ENCODE data around the gene CPLANE1.
"Not testable (repeated sequence)": the region's sequence is repeated elsewhere in the genome, so short reads cannot be mapped to it uniquely, and the experiment has no call there.

CPLANE1 gene

GRCh38 chr5:37121027-37121426 lies 128.1 kb downstream of the CPLANE1 start:
- DNase-seq (ENCODE audit: low spot score): no peak

- DNase-seq (ENCODE audit: low spot score): no peak
Observed at GRCh38 chr5:37120270-37120669, 128.9 kb downstream of the CPLANE1 start.

- DNase-seq (ENCODE audit: low spot score): no peak
Observed at GRCh38 chr5:37116359-37116758, 132.8 kb downstream of the CPLANE1 start.

- DNase-seq (ENCODE audit: low spot score): no peak
Observed at GRCh38 chr5:37112383-37112991, 136.7 kb downstream of the CPLANE1 start.

GRCh38 chr5:37111426-37112382 lies 137.5 kb downstream of the CPLANE1 start:
- no peak for DNase-seq (ENCODE audit: low spot score)

- DNase-seq (ENCODE audit: low spot score): no peak
Observed at GRCh38 chr5:37110135-37110534, 139.0 kb downstream of the CPLANE1 start.

GRCh38 chr5:37109338-37109737 lies 139.8 kb downstream of the CPLANE1 start:
- DNase-seq (ENCODE audit: low spot score): no peak

GRCh38 chr5:37103302-37103701 lies 145.9 kb downstream of the CPLANE1 start:
- DNase-seq (ENCODE audit: low spot score): no peak

GRCh38 chr5:37099267-37099666 lies 149.9 kb downstream of the CPLANE1 start:
- DNase-seq (ENCODE audit: low spot score): not testable (repeated sequence)

GRCh38 chr5:37093795-37094194 lies 155.4 kb downstream of the CPLANE1 start:
- DNase-seq (ENCODE audit: low spot score): not testable (repeated sequence)

GRCh38 chr5:37090781-37091180 lies 158.4 kb downstream of the CPLANE1 start:
- no peak for DNase-seq (ENCODE audit: low spot score)

GRCh38 chr5:37090123-37090726 lies 159.0 kb downstream of the CPLANE1 start:
- no peak for DNase-seq (ENCODE audit: low spot score)

- DNase-seq (ENCODE audit: low spot score): no peak
Observed at GRCh38 chr5:37088009-37088408, 161.2 kb downstream of the CPLANE1 start.

GRCh38 chr5:37086466-37087173 lies 162.6 kb downstream of the CPLANE1 start:
- no peak for DNase-seq (ENCODE audit: low spot score)

- not testable (repeated sequence) for DNase-seq (ENCODE audit: low spot score)
Observed at GRCh38 chr5:37086026-37086425, 163.2 kb downstream of the CPLANE1 start.

- DNase-seq (ENCODE audit: low spot score): not testable (repeated sequence)
Observed at GRCh38 chr5:37082977-37083376, 166.2 kb downstream of the CPLANE1 start.

- no peak for DNase-seq (ENCODE audit: low spot score)
Observed at GRCh38 chr5:37080697-37081096, 168.5 kb downstream of the CPLANE1 start.

GRCh38 chr5:37077146-37077545 lies 172.0 kb downstream of the CPLANE1 start:
- no peak for DNase-seq (ENCODE audit: low spot score)

GRCh38 chr5:37075399-37075950 lies 173.7 kb downstream of the CPLANE1 start:
- DNase-seq (ENCODE audit: low spot score): no peak

- DNase-seq (ENCODE audit: low spot score): peak; percentile 65
Observed at GRCh38 chr5:37071901-37072581, 177.1 kb downstream of the CPLANE1 start.

GRCh38 chr5:37071487-37071886 lies 177.7 kb downstream of the CPLANE1 start:
- DNase-seq (ENCODE audit: low spot score): peak; percentile 7
